ENCODE measurements around the gene ZFYVE16.

GRCh38 chr5:80372780-80373179, 35.1 kb upstream of the ZFYVE16 start:
- TF ChIP-seq CTCF (IDR thresholded peaks at IDR 0.05): no peak
- TF ChIP-seq EZH2 (IDR thresholded peaks at IDR 0.05): no peak
- no peak for TF ChIP-seq EZH2phosphoT487 (IDR thresholded peaks at IDR 0.05)

Data from neural progenitor cell (in vitro differentiated cells).